ENCODE results near the gene WNT7B.

The WNT7B gene

GRCh38 chr22:45888221-45889092 is 88.5 kb downstream of the WNT7B start:
- H3K4me1 ChIP-seq (ENCODE audit: insufficient read depth, low read length, poor library complexity, severe bottlenecking), result no peaks in the 10 kb centered on the region
- no peaks in the 10 kb centered on the region for H3K9me2 ChIP-seq (replicated peaks; ENCODE audit: low read depth, low read length)
- no peaks in the 10 kb centered on the region for H3K27me3 ChIP-seq (ENCODE audit: insufficient read depth, low read length, poor library complexity, severe bottlenecking)
- H3K79me2 ChIP-seq (ENCODE audit: insufficient read depth, low read length), result no peaks in the 10 kb centered on the region
- TF ChIP-seq EZH2phosphoT487 (IDR thresholded peaks at IDR 0.05; ENCODE audit: borderline replicate concordance) (no peak), CTCF (conservative IDR thresholded peaks at IDR 0.05; ENCODE audit: low read length) (no peak)
- H3K4me3 ChIP-seq (ENCODE audit: low read length, poor library complexity, severe bottlenecking), result no peak overlapping the region
- H3K4me2 ChIP-seq (ENCODE audit: low read depth, low read length, poor library complexity, severe bottlenecking), result no peak overlapping the region
- no peak overlapping the region for H2AFZ ChIP-seq (ENCODE audit: low read length)
- no peaks in the 10 kb centered on the region for H3K36me3 ChIP-seq (ENCODE audit: insufficient read depth, low read length)
- H3F3A ChIP-seq (ENCODE audit: low read depth), result no peaks in the 10 kb centered on the region
- no peak overlapping the region for H3K9ac ChIP-seq (ENCODE audit: low read depth, low read length, poor library complexity, severe bottlenecking)
- no peaks in the 10 kb centered on the region for H3K9me3 ChIP-seq (ENCODE audit: insufficient read depth, low read depth, low read length)
- no peaks in the 10 kb centered on the region for H4K20me1 ChIP-seq (ENCODE audit: insufficient read depth, low read length, poor library complexity, severe bottlenecking)

GRCh38 chr22:45887202-45888131 is 89.5 kb downstream of the WNT7B start:
- Histone ChIP-seq H3K36me3 (ENCODE audit: insufficient read depth, low read length) (no peaks in the 10 kb centered on the region), H3K9me2 (replicated peaks; ENCODE audit: low read depth, low read length) (no peaks in the 10 kb centered on the region), H3F3A (ENCODE audit: low read depth) (no peaks in the 10 kb centered on the region), H2AFZ (ENCODE audit: low read length) (no peak overlapping the region), H4K20me1 (ENCODE audit: insufficient read depth, low read length, poor library complexity, severe bottlenecking) (no peaks in the 10 kb centered on the region), H3K9me3 (ENCODE audit: insufficient read depth, low read depth, low read length) (no peaks in the 10 kb centered on the region), H3K27me3 (ENCODE audit: insufficient read depth, low read length, poor library complexity, severe bottlenecking) (no peaks in the 10 kb centered on the region), H3K4me3 (ENCODE audit: low read length, poor library complexity, severe bottlenecking) (no peak overlapping the region), H3K4me1 (ENCODE audit: insufficient read depth, low read length, poor library complexity, severe bottlenecking) (no peaks in the 10 kb centered on the region), H3K79me2 (ENCODE audit: insufficient read depth, low read length) (no peaks in the 10 kb centered on the region), H3K4me2 (ENCODE audit: low read depth, low read length, poor library complexity, severe bottlenecking) (no peak overlapping the region), H3K9ac (ENCODE audit: low read depth, low read length, poor library complexity, severe bottlenecking) (no peak overlapping the region)
- TF ChIP-seq CTCF (conservative IDR thresholded peaks at IDR 0.05; ENCODE audit: low read length), result no peak
- no peak for TF ChIP-seq EZH2phosphoT487 (IDR thresholded peaks at IDR 0.05; ENCODE audit: borderline replicate concordance)

- Histone ChIP-seq H3K4me2 (ENCODE audit: low read depth, low read length, poor library complexity, severe bottlenecking) (no peak overlapping the region), H3K9me2 (replicated peaks; ENCODE audit: low read depth, low read length) (no peaks in the 10 kb centered on the region), H3K9me3 (ENCODE audit: insufficient read depth, low read depth, low read length) (no peaks in the 10 kb centered on the region), H3K9ac (ENCODE audit: low read depth, low read length, poor library complexity, severe bottlenecking) (no peak overlapping the region), H2AFZ (ENCODE audit: low read length) (no peak overlapping the region), H3K79me2 (ENCODE audit: insufficient read depth, low read length) (no peaks in the 10 kb centered on the region), H3K4me1 (ENCODE audit: insufficient read depth, low read length, poor library complexity, severe bottlenecking) (no peaks in the 10 kb centered on the region), H3K27me3 (ENCODE audit: insufficient read depth, low read length, poor library complexity, severe bottlenecking) (no peaks in the 10 kb centered on the region), H3K4me3 (ENCODE audit: low read length, poor library complexity, severe bottlenecking) (no peak overlapping the region), H4K20me1 (ENCODE audit: insufficient read depth, low read length, poor library complexity, severe bottlenecking) (no peaks in the 10 kb centered on the region), H3K36me3 (ENCODE audit: insufficient read depth, low read length) (no peaks in the 10 kb centered on the region), H3F3A (ENCODE audit: low read depth) (no peaks in the 10 kb centered on the region)
- no peak for TF ChIP-seq CTCF (conservative IDR thresholded peaks at IDR 0.05; ENCODE audit: low read length)
These were observed 90.4 kb downstream of the WNT7B start for GRCh38 chr22:45886540-45886939.

All from Loucy (cell line).